ENCODE data around the gene IFNA1.
A peak's percentile ranks its signal among the peaks of the same experiment; 100 is the strongest.

The IFNA1 gene

GRCh38 chr9:21440139-21440538, at the start of gene IFNA1:
Gene IFNA1 (plus strand): TSS chr9:21440439. CDS start chr9:21440508, 69 bp downstream.
- no peak within 1 kb of the TSS for H3K4me3 ChIP-seq (ENCODE audit: low read depth, low read length)
- TF ChIP-seq CTCF (conservative IDR thresholded peaks at IDR 0.05; ENCODE audit: low read depth, low read length), result no peak
- no peak for DNase-seq (ENCODE audit: low read depth)

- H3K4me3 ChIP-seq (ENCODE audit: low read depth, low read length), result no peak overlapping the region
- DNase-seq (ENCODE audit: low read depth), result peak; percentile 36
- peak; percentile 35 for TF ChIP-seq CTCF (conservative IDR thresholded peaks at IDR 0.05; ENCODE audit: low read depth, low read length)
Observed at GRCh38 chr9:21392270-21392669, 48.0 kb upstream of the IFNA1 start.

GRCh38 chr9:21395778-21396717, 44.2 kb upstream of the IFNA1 start:
- peak; percentile 34 for DNase-seq (ENCODE audit: low read depth)
- peak overlapping the region; percentile 57 for H3K4me3 ChIP-seq (ENCODE audit: low read depth, low read length)
- peak; percentile 91 for TF ChIP-seq CTCF (conservative IDR thresholded peaks at IDR 0.05; ENCODE audit: low read depth, low read length)

GRCh38 chr9:21398955-21399489, 41.2 kb upstream of the IFNA1 start:
- no peak for DNase-seq (ENCODE audit: low read depth)
- no peak for TF ChIP-seq CTCF (conservative IDR thresholded peaks at IDR 0.05; ENCODE audit: low read depth, low read length)
- no peak overlapping the region for H3K4me3 ChIP-seq (ENCODE audit: low read depth, low read length)

GRCh38 chr9:21399956-21400355, 40.3 kb upstream of the IFNA1 start:
- no peak overlapping the region for H3K4me3 ChIP-seq (ENCODE audit: low read depth, low read length)
- DNase-seq (ENCODE audit: low read depth), result no peak
- no peak for TF ChIP-seq CTCF (conservative IDR thresholded peaks at IDR 0.05; ENCODE audit: low read depth, low read length)

- no peak for DNase-seq (ENCODE audit: low read depth)
- TF ChIP-seq CTCF (conservative IDR thresholded peaks at IDR 0.05; ENCODE audit: low read depth, low read length), result no peak
- no peak overlapping the region for H3K4me3 ChIP-seq (ENCODE audit: low read depth, low read length)
Observed at GRCh38 chr9:21402386-21403251, 37.6 kb upstream of the IFNA1 start.

Data from choroid plexus epithelial cell (primary cell).